Measurements from ENCODE around the gene CSNK2A1.

DNA sequence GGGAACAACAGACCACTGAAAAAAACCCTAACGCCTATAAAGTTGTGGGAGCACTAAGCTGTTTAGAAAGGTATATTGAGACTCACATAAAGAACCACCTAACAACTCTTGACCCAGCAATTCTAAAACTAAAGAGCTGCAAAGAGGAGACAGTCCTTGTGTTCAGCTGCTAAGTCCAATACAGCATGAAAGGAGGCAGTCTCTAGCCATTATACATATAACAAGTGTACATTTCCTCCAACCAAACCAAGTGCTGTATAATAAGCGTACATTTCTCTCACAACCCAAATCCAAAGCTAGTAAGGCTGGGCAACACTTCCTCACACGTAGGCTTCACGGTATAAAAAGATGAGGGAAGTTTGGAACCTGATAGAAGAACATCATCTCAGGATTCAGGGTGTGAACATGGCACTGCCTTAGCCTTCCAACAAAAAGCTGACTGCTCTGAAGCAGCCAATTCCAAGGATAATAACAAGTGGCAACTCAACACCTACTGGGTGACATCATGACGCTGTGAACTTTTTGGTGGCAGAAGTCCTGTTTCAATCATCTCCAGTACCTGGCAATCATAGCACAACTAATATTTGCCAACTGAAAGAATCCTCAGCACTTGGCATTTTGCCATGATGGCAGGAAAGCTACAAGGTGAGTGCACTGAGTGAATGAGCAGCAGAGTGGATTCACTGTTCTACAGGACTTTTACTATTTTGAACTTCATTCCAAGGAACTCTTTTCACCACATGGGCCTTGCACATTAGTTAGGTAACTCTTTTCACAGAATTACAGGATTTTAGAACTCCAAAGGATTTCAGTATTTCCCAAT lies 97.9 kb downstream of the CSNK2A1 start:
- no peak for TF ChIP-seq EGR1 (IDR thresholded peaks at IDR 0.05)
- TF ChIP-seq, protein P1, sequence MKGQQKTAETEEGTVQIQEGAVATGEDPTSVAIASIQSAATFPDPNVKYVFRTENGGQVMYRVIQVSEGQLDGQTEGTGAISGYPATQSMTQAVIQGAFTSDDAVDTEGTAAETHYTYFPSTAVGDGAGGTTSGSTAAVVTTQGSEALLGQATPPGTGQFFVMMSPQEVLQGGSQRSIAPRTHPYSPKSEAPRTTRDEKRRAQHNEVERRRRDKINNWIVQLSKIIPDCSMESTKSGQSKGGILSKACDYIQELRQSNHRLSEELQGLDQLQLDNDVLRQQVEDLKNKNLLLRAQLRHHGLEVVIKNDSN (IDR thresholded peaks at IDR 0.05): no peak
- TF ChIP-seq, protein P2, sequence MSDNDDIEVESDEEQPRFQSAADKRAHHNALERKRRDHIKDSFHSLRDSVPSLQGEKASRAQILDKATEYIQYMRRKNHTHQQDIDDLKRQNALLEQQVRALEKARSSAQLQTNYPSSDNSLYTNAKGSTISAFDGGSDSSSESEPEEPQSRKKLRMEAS (IDR thresholded peaks at IDR 0.05): no peak
- TF ChIP-seq CEBPB (IDR thresholded peaks at IDR 0.05): no peak
- no peak for TF ChIP-seq EP300 (IDR thresholded peaks at IDR 0.05; ENCODE audit: borderline replicate concordance)
- no peak for TF ChIP-seq TCF12 (IDR thresholded peaks at IDR 0.05; ENCODE audit: low read depth)
- no peak for TF ChIP-seq RAD21 (IDR thresholded peaks at IDR 0.05; ENCODE audit: low read depth)
- TF ChIP-seq, protein P3, sequence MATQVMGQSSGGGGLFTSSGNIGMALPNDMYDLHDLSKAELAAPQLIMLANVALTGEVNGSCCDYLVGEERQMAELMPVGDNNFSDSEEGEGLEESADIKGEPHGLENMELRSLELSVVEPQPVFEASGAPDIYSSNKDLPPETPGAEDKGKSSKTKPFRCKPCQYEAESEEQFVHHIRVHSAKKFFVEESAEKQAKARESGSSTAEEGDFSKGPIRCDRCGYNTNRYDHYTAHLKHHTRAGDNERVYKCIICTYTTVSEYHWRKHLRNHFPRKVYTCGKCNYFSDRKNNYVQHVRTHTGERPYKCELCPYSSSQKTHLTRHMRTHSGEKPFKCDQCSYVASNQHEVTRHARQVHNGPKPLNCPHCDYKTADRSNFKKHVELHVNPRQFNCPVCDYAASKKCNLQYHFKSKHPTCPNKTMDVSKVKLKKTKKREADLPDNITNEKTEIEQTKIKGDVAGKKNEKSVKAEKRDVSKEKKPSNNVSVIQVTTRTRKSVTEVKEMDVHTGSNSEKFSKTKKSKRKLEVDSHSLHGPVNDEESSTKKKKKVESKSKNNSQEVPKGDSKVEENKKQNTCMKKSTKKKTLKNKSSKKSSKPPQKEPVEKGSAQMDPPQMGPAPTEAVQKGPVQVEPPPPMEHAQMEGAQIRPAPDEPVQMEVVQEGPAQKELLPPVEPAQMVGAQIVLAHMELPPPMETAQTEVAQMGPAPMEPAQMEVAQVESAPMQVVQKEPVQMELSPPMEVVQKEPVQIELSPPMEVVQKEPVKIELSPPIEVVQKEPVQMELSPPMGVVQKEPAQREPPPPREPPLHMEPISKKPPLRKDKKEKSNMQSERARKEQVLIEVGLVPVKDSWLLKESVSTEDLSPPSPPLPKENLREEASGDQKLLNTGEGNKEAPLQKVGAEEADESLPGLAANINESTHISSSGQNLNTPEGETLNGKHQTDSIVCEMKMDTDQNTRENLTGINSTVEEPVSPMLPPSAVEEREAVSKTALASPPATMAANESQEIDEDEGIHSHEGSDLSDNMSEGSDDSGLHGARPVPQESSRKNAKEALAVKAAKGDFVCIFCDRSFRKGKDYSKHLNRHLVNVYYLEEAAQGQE (IDR thresholded peaks at IDR 0.05; ENCODE audit: low read depth): no peak
- TF ChIP-seq TAF1 (IDR thresholded peaks at IDR 0.05; ENCODE audit: low read depth): no peak
- no peak for TF ChIP-seq TEAD4 (IDR thresholded peaks at IDR 0.05)
- no peak for TF ChIP-seq YY1 (IDR thresholded peaks at IDR 0.05; ENCODE audit: low read depth)

All from Ishikawa (cell line).